HG03280 (cell line): ENCODE results near the gene CDK14.
"Not testable (repeated sequence)": the region's sequence is repeated elsewhere in the genome, so short reads cannot be mapped to it uniquely, and the experiment has no call there.

Experiments
- ATAC-seq: cut with Tn5 transposase; IDR thresholded peaks from one replicate; pipeline ENCODE4 v1.9.1; 2021; ENCODE audit warnings: mild to moderate bottlenecking, moderate library complexity; ENCODE audit not compliant: unreplicated experiment

CDK14 gene

GRCh38 chr7:90777041-90777440 lies 180.9 kb downstream of the CDK14 start:
- peak; percentile 90 for ATAC-seq

- ATAC-seq: peak; percentile 46
Observed at GRCh38 chr7:90777465-90777864, 181.3 kb downstream of the CDK14 start.

DNA sequence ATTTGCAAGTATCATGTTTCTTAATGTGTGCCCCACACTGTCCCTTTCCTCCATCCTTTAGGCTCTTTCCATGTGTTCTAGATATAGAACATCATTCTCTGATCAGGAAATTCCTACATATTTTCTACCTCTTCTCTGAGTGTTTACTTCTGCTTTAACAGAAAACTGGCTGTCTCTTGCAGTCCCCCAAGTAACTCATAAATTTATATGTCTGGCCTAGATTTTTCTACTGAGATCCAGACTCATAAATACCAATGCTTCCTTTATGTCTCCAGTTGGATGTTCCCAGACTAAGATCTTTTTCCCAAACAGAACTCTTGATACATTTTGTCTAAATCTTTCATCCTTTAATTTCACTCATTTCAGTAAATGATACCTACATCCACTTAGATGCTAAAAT lies 181.8 kb downstream of the CDK14 start:
- ATAC-seq: no peak

DNA sequence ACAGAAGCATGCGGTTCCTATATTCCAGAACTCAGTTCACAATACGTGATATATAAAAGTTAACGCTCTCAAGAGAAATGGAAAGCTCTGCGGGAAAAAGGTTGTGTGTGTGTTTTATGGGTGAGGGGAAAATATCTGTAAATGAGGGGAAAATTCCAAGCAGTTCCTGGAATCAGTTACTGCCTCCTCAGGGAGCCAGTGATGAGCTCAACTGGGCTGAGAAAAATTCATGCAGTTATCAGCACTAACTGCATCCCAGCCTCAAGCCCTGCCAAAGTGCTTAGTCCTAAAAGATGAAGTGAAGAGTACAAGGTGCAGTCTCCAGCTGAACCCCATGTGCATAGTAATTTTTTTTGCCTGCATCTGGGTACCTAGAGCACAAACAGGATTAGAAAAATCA lies 191.9 kb downstream of the CDK14 start:
- no peak for ATAC-seq

DNA sequence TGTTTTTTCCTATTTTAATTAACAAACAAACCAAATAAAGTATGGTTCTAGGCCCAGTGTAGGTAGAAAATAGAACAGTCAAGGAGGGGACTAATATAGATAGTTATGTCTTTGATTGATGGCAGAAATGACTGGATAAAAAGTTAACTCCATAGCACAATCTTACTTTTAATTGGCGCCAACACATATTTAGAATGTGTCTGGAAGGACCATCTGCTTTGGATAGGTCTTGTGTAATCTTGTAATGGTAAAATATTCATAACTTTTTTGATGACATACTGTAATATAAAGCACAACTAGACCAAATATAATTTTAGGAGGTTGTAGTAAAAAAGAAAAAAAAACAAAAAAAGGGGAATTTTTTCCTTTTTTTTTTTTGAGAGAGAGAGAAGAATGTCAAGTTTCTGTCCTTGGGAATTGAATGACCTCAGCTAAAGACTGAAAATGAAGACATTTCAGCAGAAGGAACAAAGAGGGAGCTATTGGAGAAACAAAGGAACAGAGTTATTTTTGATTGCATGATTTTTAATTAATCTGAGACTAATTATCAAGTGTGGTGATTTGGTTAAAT lies 193.7 kb downstream of the CDK14 start:
- ATAC-seq: no peak

DNA sequence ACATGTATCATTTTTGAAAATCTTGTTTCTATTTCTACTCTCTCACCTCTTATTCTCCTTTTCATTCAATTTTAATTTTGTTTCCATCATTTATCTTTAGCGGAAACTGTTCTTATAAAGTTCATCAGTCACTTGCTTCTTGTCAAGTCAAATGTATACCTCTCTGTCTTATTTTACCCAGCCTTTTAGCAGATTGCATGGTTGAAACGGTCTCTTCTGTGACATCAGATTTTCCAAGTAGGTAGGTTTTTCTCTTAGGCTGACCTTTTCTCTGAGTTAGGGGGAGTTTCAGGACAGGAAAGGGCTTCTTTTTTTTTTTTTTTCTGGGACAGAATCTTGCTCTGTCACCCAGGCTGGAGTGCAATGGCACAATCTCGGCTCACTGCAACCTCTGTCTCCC lies 195.5 kb downstream of the CDK14 start:
- ATAC-seq: no peak

DNA sequence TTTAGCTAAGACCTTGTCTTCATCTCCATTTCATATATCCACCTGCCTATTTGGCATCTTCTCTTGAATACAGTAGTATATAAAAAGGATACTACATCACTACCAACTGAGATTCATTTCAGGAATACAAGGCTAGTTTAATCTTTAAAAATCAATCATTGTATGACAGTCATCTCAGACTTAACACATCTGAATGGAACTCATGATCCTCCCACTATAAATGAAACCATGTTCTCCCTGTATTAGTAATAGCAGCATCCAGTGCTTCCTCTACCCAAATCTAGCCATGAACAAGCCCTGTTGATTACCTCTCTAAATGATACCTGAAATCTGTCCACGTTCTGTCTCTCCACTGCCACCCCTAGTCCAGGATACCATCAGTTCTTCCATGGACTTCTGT lies 196.2 kb downstream of the CDK14 start:
- no peak for ATAC-seq

- not testable (repeated sequence) for ATAC-seq
Observed at GRCh38 chr7:90794234-90794633, 198.1 kb downstream of the CDK14 start.

DNA sequence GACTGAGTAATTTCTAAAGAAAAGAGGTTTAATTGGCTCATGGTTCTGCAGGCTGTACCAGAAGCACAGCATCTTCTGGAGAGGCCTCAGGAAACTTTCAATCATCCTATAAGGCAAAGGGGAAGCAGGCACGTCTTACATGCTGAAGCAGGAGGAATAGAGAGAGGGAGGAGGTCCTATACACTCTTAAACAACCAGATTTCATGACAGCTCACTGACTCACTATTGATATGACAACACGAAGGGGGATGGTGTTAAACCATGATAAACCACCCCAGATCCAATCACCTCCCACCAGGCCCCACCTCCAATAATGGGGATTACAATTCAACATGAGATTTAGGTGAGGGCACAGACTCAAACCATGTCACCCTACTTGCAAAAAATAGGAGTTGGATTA lies 201.5 kb downstream of the CDK14 start:
- ATAC-seq: no peak

- no peak for ATAC-seq
Observed at GRCh38 chr7:90804370-90804769, 208.2 kb downstream of the CDK14 start.

DNA sequence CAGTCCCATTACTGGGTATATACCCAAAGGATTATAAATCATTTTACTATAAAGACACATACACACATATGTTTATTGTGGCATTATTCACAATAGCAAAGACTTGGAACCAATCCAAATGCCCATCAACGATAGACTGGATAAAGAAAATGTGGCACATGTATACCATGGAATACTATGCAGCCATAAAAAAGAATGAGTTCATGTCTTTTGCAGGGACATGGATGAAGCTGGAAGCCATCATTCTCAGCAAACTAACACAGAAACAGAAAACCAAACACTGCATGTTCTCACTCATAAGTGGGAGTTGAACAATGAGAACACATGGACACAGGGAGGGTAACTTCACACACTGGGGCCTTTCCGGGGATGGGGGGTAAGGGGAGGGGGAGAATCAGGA lies 219.4 kb downstream of the CDK14 start:
- not testable (repeated sequence) for ATAC-seq

GRCh38 chr7:90816511-90817142 lies 220.5 kb downstream of the CDK14 start:
- ATAC-seq: peak; percentile 100

- ATAC-seq: no peak
Observed at GRCh38 chr7:90817151-90817550, 221.0 kb downstream of the CDK14 start.

DNA sequence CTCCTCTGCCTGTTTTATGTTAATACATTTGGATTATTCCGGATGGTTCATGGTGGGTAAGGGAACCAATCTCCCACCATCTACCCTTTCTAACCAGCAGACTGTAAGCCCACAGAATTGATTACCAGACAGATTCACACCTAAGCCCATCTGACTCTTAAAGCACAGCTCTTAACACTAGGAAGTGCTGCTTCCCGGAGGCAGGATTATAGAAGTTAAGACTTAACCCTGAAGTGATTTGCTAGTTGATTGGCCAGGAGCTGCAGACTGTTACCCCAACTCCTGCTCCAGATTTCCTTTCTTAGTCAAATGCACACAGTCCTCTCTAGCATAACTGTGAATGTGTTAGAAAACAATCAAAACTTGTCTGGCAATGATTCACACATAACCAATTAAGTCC lies 221.7 kb downstream of the CDK14 start:
- no peak for ATAC-seq

- ATAC-seq: no peak
Observed at GRCh38 chr7:90818341-90818740, 222.2 kb downstream of the CDK14 start.

DNA sequence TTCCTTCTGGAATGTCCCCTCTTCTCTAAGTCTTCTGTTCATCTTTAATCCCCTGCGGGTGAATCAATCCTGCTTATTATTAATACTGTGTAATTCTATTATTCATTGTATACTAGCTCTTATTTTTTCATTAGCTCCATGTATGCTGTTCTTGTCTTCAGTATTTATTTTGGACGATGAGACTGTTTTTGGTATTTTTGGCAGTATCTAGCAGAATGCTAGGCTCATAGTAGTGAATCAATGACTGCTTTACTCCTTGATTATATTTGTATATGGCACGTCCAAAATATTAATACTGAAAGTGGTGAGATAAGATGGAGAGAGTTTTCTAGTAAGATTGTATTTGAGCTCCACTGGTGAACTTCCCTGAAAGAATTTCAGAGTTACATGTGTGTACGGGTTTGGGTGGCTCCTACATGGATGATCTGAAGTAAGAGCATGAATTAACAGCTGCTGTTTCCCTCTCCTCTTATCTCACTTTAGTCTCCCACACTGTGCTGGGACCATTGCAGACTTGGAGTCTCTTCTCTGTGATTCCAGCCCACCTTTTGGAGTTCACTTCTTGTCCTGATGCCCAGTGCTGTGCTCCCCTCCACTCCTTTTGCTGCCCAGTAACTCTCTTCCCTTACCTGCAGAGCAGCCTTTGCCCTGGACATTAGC lies 226.0 kb downstream of the CDK14 start:
- no peak for ATAC-seq

GRCh38 chr7:90824386-90825307 lies 228.5 kb downstream of the CDK14 start:
- no peak for ATAC-seq

GRCh38 chr7:90825779-90826178 lies 229.7 kb downstream of the CDK14 start:
- ATAC-seq: no peak

GRCh38 chr7:90828601-90829000 lies 232.5 kb downstream of the CDK14 start:
- ATAC-seq: no peak

DNA sequence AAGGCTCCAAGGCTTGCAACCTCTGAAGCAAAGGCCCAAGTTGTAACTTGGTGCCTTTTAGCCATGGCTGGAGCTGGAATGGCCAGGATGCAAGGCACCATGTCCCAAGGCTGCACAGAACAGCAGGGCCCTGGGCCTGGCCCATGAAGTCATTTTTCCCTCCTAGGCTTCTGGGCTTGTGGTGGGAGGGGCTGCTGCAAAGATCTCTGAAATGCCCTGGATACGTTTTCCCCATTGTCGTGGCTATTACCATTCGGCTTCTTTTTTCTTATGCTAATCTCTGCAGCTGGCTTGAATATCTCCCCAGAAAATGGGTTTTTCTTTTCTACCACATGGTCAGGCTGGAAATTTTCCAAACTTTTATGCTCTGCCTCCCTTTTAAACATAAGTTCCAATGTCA lies 234.2 kb downstream of the CDK14 start:
- ATAC-seq: no peak

DNA sequence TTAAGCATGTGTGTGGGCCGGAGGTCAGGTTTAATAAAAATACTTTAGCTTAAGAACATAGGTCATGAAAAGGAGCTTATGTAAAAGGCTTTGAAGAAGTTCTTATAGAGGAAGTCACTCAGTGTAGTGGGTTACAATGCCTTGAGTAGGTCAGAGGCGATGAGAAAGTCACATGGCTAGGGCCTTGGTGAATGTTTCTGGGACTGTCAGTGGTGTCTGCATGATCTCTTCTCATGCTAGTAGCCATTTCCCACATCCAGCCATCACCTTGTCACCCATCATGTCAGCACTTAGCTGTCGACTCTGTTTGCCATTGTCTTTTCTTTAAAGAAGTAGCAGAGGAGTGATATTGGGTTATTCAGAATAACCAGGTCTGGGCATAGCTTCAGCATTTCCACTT lies 236.6 kb downstream of the CDK14 start:
- ATAC-seq: no peak
